OCI-LY3 (cell line): ENCODE measurements around the gene INTS4.

Experiments
- H2AFZ ChIP-seq: fragments of 200-600, 300-600 bp; shearing (Covaris generic); 2 replicates; pipeline ENCODE4 v1.6.0; 2014; ENCODE audit warnings: antibody characterized with exemption, low read depth, low read length
- H3K27ac ChIP-seq: fragments of 200-600, 300-600 bp; sonication (generic); 2 replicates; pipeline ENCODE4 v1.5.1; 2014; ENCODE audit warnings: mild to moderate bottlenecking, low read length, moderate library complexity, mixed read lengths
- H3K27me3 ChIP-seq: fragments of 200-600, 300-600 bp; sonication (generic); 2 replicates; pipeline ENCODE4 v1.6.1; 2014; ENCODE audit warnings: low read depth, low read length, mixed read lengths
- H3K36me3 ChIP-seq: fragments of 200-600, 300-600 bp; sonication (generic); replicated peaks from 2 replicates; pipeline ENCODE3; 2014; ENCODE audit warnings: low read depth, low read length, mixed read lengths
- H3K4me1 ChIP-seq: fragments of 300-600, 200-600 bp; sonication (generic); 2 replicates; pipeline ENCODE4 v1.6.1; 2014; ENCODE audit warnings: low read length, mixed read lengths
- H3K4me2 ChIP-seq: fragments of 200-600, 300-600 bp; sonication (generic); 2 replicates; pipeline ENCODE4 v1.6.1; 2014; ENCODE audit warnings: low read length, mixed read lengths
- H3K4me3 ChIP-seq: fragments of 300-600, 200-600 bp; sonication (generic); 2 replicates; pipeline ENCODE4 v1.5.1; 2014; ENCODE audit warnings: antibody characterized with exemption, mild to moderate bottlenecking, low read length, moderate library complexity
- H3K79me2 ChIP-seq: fragments of 300-600, 200-600 bp; shearing (Covaris generic); 2 replicates; pipeline ENCODE4 v1.6.1; 2014; ENCODE audit warnings: mild to moderate bottlenecking, low read length, mixed read lengths
- H3K9ac ChIP-seq: fragments of 300-600, 200-600 bp; shearing (Covaris generic); 2 replicates; pipeline ENCODE4 v1.6.0; 2014; ENCODE audit warnings: mild to moderate bottlenecking, low read length, moderate library complexity
- H3K9me3 ChIP-seq: fragments of 200-600, 300-600 bp; shearing (Covaris generic); 2 replicates; pipeline ENCODE4 v1.6.1; 2014; ENCODE audit warnings: low read length, mixed read lengths; ENCODE audit not compliant: insufficient read depth
- H4K20me1 ChIP-seq: fragments of 200-600, 300-600 bp; sonication (generic); 2 replicates; pipeline ENCODE4 v1.6.1; 2016; ENCODE audit warnings: low read length, mixed read lengths; ENCODE audit not compliant: insufficient read depth
- EZH2phosphoT487 ChIP-seq: fragments of 200-600 bp; shearing (Covaris generic); IDR thresholded peaks from 2 replicates; pipeline ENCODE4 v1.6.1; 2018; ENCODE audit warnings: antibody characterized with exemption, mixed run types, low read depth
- TF ChIP-seq, protein P1 (sequence below): fragments of 200-600, 300-600 bp; sonication (generic); IDR thresholded peaks from 2 replicates; pipeline ENCODE4 v1.5.1; 2014; ENCODE audit warnings: antibody characterized with exemption, low read length, low read depth

Gene INTS4

DNA sequence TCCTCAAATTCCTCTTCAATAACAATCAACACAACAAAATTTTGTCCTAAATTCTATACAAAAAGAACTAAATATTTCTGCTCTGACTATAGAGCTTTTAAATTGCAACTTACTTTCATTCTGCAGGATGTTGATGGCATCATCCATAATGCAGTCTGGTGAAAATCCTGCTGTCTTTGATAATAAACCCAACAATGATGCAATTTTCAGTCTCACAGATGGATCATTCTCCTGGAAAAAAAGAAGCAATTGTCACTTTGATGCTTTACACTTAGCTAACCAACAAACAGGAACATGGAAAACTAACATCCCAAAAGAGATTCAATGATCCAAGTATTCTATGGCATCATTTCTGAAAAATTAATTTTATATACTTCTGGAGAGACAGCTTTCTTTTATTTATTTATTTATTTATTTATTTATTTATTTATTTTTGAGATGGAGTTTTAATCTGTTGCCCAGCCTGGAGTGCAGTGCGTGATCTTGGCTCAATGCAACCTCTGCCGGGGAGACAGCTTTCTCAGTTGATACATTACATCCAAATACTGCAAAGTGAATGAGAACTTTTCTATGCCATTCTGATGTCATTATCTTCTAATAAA lies 13.0 kb downstream of the INTS4 start:
- Histone ChIP-seq H3K9ac (no peak overlapping the region), H3K27ac (no peak overlapping the region), H3K4me3 (no peak overlapping the region), H3K79me2 (peaks cover 5% of the 10 kb centered on the region), H3K27me3 (no peaks in the 10 kb centered on the region), H3K9me3 (no peaks in the 10 kb centered on the region), H3K4me1 (no peaks in the 10 kb centered on the region), H2AFZ (no peak overlapping the region), H4K20me1 (no peaks in the 10 kb centered on the region), H3K36me3 (peaks cover 32% of the 10 kb centered on the region), H3K4me2 (no peak overlapping the region)
- no peak for TF ChIP-seq EZH2phosphoT487
- TF ChIP-seq, protein P1, sequence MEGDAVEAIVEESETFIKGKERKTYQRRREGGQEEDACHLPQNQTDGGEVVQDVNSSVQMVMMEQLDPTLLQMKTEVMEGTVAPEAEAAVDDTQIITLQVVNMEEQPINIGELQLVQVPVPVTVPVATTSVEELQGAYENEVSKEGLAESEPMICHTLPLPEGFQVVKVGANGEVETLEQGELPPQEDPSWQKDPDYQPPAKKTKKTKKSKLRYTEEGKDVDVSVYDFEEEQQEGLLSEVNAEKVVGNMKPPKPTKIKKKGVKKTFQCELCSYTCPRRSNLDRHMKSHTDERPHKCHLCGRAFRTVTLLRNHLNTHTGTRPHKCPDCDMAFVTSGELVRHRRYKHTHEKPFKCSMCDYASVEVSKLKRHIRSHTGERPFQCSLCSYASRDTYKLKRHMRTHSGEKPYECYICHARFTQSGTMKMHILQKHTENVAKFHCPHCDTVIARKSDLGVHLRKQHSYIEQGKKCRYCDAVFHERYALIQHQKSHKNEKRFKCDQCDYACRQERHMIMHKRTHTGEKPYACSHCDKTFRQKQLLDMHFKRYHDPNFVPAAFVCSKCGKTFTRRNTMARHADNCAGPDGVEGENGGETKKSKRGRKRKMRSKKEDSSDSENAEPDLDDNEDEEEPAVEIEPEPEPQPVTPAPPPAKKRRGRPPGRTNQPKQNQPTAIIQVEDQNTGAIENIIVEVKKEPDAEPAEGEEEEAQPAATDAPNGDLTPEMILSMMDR = no peak

DNA sequence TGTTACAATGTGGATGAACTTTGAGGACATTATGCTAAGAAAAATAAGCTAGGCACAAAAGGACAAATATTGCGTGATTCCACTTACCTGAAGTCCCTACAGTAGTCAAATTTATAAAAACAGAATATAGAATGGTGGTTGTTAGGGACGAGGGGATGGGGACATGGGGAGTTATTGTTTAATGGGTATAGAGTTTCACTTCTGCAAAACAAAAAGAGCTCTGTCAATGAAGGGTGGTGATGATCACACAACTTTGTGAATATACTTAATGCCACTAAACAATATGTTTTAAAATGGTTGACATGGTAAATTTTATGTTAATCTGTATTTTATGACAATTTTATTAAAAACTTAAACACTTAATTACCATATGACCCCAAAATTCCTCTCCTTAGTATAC lies 26.1 kb downstream of the INTS4 start:
- Histone ChIP-seq H3K27ac (no peak overlapping the region), H3K4me1 (peaks cover 8% of the 10 kb centered on the region), H3K9me3 (no peaks in the 10 kb centered on the region), H3K27me3 (no peaks in the 10 kb centered on the region), H3K9ac (no peak overlapping the region), H2AFZ (no peak overlapping the region), H3K4me3 (no peak overlapping the region), H3K4me2 (no peak overlapping the region), H4K20me1 (no peaks in the 10 kb centered on the region), H3K79me2 (no peaks in the 10 kb centered on the region), H3K36me3 (peaks cover 22% of the 10 kb centered on the region)
- TF ChIP-seq EZH2phosphoT487 = no peak
- TF ChIP-seq, protein P1 = no peak

DNA sequence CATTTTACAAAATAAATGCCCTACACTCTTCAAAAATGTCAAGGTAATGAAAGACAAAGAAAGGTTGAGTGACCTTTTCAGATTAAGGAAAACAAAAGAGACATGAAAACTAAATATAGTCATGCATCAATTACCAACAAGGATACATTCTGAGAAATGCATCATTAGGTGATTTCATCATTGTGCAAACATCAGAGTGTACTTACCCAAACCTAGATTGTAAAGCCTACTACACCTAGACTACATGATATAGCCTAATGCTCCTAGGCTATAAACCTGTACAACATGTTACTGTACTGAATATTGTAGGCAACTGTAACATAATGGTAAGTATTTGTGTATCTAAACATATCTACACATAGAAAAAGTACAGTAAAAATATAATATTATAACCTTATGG lies 26.7 kb downstream of the INTS4 start:
- Histone ChIP-seq H2AFZ (no peak overlapping the region), H3K27me3 (no peaks in the 10 kb centered on the region), H3K36me3 (peaks cover 21% of the 10 kb centered on the region), H3K27ac (no peak overlapping the region), H3K4me2 (no peak overlapping the region), H4K20me1 (no peaks in the 10 kb centered on the region), H3K4me1 (peaks cover 8% of the 10 kb centered on the region), H3K9me3 (no peaks in the 10 kb centered on the region), H3K9ac (no peak overlapping the region), H3K4me3 (no peak overlapping the region), H3K79me2 (no peaks in the 10 kb centered on the region)
- TF ChIP-seq EZH2phosphoT487 = no peak
- TF ChIP-seq, protein P1 = no peak

DNA sequence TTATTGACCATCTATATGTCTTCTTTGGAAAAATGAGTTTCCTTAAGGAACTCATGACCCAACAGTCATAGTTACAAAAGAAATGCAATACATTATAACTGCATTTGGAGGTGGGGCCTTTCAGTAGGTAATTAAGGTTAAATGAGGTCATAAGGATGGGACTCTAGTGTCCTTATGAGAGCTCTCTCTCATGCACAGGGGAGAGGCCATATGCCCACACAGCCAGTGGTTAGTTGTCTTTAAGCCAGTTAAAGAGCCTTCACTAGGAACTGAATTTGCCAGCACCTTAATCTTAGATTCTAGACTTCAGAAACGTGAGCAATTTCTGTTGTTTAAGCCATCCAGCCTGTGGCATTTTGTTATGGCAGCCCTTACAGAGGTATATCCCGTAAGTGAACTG lies 27.3 kb downstream of the INTS4 start:
- H3K4me2 ChIP-seq = no peak overlapping the region
- no peak overlapping the region for H2AFZ ChIP-seq
- H3K27me3 ChIP-seq = no peaks in the 10 kb centered on the region
- no peak overlapping the region for H3K27ac ChIP-seq
- no peaks in the 10 kb centered on the region for H3K9me3 ChIP-seq
- no peaks in the 10 kb centered on the region for H4K20me1 ChIP-seq
- no peak overlapping the region for H3K9ac ChIP-seq
- H3K79me2 ChIP-seq = no peaks in the 10 kb centered on the region
- H3K4me3 ChIP-seq = no peak overlapping the region
- H3K36me3 ChIP-seq = peaks cover 21% of the 10 kb centered on the region
- H3K4me1 ChIP-seq = peaks cover 8% of the 10 kb centered on the region
- TF ChIP-seq, protein P1 = no peak
- no peak for TF ChIP-seq EZH2phosphoT487
